ENCODE results near the gene SPINK4. TPM values are rescaled to one million over a fixed set of nuclear protein-coding genes. Genes with fewer than 3 reads are reported as not detected.

The SPINK4 gene
- total and polyA plus RNA-seq, 10 donors = 0.67 TPM; not detected in 9

DNA sequence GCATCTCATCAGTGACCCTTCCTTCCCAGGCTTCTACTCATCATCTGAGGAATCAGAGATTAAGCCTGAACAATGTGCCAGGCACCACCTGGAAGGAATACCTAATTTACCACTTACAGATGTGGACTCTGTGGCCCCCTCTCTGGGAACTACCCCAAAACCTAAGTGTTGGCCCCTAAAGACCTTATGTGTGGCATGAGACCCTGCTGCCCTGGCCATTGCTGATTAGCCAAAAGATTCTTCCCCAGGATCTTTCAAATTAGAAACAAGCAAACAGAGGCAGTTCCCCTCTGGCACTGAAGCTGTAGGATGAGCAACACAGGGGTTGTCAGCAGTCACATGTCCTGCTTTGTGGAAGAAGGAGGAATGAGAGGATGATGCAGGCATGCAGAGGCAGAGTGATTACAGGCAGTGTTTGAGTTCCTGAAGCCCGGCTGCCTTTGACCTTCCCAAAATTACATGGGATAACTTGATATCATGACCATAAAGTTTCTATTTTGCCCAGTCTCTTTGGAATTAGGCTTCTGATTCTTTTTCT is 10.6 kb downstream of the SPINK4 start:
- no peaks in the 10 kb centered on the region for H3K9me3 ChIP-seq
- WGBS, 5 donors = 68 to 85% (median 80%) methylated on average over 1 of the region's 1 CpG
- TF ChIP-seq, protein P1, sequence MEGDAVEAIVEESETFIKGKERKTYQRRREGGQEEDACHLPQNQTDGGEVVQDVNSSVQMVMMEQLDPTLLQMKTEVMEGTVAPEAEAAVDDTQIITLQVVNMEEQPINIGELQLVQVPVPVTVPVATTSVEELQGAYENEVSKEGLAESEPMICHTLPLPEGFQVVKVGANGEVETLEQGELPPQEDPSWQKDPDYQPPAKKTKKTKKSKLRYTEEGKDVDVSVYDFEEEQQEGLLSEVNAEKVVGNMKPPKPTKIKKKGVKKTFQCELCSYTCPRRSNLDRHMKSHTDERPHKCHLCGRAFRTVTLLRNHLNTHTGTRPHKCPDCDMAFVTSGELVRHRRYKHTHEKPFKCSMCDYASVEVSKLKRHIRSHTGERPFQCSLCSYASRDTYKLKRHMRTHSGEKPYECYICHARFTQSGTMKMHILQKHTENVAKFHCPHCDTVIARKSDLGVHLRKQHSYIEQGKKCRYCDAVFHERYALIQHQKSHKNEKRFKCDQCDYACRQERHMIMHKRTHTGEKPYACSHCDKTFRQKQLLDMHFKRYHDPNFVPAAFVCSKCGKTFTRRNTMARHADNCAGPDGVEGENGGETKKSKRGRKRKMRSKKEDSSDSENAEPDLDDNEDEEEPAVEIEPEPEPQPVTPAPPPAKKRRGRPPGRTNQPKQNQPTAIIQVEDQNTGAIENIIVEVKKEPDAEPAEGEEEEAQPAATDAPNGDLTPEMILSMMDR (IDR thresholded peaks at IDR 0.05 in 8 of 11, conservative IDR thresholded peaks at IDR 0.05 in 3 of 11) = no peak
- no peak for TF ChIP-seq POLR2A (IDR thresholded peaks at IDR 0.05)
- TF ChIP-seq POLR2AphosphoS5 (IDR thresholded peaks at IDR 0.05) = no peak
- H3K27ac ChIP-seq = peak overlapping the region in 1 of 8 donors; percentile 45
- DNase-seq = peak; percentile 14
- H3K4me1 ChIP-seq = peaks cover 0 to 11% (median 2%) of the 10 kb centered on the region in 6 donors
- no peak overlapping the region for H3K4me3 ChIP-seq
- intact Hi-C loops (cut with DNase I; ENCODE audit: low total_unique reads) = no loop called here
- H3K36me3 ChIP-seq = peaks cover 0 to 79% (median 39%) of the 10 kb centered on the region in 6 donors
- no peaks in the 10 kb centered on the region for H3K27me3 ChIP-seq (replicated peaks in 1 of 7)

DNA sequence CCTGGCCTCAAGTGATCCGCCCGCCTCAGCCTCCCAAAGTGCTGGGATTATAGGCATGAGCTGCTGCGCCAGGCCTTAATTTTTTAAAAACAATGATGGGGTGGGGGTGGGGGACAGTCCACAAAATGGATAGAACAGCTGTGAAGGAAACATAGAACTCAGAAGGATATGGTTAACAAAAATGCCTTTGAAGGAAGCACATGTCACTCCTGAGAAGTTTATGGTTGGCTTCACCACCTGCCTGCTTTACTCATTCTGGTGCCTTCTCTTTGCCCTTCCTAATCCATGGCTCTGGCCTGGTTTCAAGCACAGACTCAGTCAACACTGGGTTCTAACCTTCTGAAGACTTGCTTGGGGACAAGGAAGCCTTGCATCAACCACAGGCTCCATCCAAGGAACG is 14.2 kb downstream of the SPINK4 start:
- peaks cover 13 to 99% (median 74%) of the 10 kb centered on the region in 6 donors for H3K36me3 ChIP-seq
- peaks cover 0 to 8% (median 2%) of the 10 kb centered on the region in 6 donors for H3K4me1 ChIP-seq
- no peaks in the 10 kb centered on the region for H3K27me3 ChIP-seq (replicated peaks in 1 of 7)
- intact Hi-C loops (cut with DNase I; ENCODE audit: low total_unique reads) = no loop called here
- no peak overlapping the region for H3K27ac ChIP-seq
- TF ChIP-seq POLR2AphosphoS5 (IDR thresholded peaks at IDR 0.05) (no peak), POLR2A (IDR thresholded peaks at IDR 0.05) (no peak)
- TF ChIP-seq, protein P1 (IDR thresholded peaks at IDR 0.05 in 8 of 11, conservative IDR thresholded peaks at IDR 0.05 in 3 of 11) = no peak
- WGBS, 5 donors = 98 to 100% (median 100%) methylated on average over 4 of the region's 4 CpGs
- no peak overlapping the region for H3K4me3 ChIP-seq
- H3K9me3 ChIP-seq = no peaks in the 10 kb centered on the region
- no peak for DNase-seq

DNA sequence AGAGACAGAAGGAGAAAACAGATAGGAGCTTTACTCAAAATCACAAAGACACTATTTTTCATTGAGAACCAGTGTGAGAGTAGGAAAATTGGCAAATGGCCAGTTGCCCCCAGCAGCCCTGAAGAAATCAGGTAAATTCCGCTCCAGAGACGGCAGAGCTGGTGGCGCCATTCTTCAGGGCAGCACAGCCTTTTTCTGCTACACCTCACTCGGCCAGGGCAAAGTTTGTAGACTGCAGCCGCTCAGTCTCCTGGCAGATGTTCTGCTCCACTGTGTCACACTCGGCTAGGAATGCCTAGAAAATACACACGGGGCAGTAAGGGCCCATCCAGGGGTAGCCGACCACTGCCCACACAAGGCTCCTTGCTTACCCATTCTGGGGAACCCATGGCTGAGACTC is 15.0 kb downstream of the SPINK4 start:
- WGBS, 5 donors = 94 to 97% (median 95%) methylated on average over 6 to 8 of the region's 8 CpGs
- Histone ChIP-seq H3K4me1 (peaks cover 0 to 7% (median 0%) of the 10 kb centered on the region in 6 donors), H3K9me3 (no peaks in the 10 kb centered on the region), H3K4me3 (no peak overlapping the region), H3K27ac (no peak overlapping the region), H3K27me3 (replicated peaks in 1 of 7) (no peaks in the 10 kb centered on the region), H3K36me3 (peaks cover 14 to 99% (median 82%) of the 10 kb centered on the region in 6 donors)
- no peak for DNase-seq
- intact Hi-C loops (cut with DNase I; ENCODE audit: low total_unique reads) = no loop called here
- no peak for TF ChIP-seq POLR2AphosphoS5 (IDR thresholded peaks at IDR 0.05)
- TF ChIP-seq, protein P1 (IDR thresholded peaks at IDR 0.05 in 8 of 11, conservative IDR thresholded peaks at IDR 0.05 in 3 of 11) = no peak

DNA sequence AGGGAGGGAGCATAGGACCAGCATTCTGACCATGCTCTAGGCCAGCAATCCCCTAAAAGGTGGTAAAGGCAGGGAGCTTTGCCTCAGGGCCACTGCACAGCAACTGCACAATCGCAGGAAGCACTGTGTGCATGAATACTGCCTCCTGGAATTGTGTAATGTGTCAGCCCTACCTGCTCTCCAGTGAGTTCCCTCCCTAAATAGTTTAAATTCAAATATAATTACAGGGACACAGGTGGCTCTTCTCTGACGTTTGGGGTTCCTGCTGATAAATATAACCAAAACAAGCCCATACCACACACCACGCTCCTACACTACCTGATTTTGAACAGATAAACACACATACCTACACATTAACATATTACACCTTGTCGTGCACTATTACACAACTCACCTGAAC is 15.5 kb downstream of the SPINK4 start:
- Histone ChIP-seq H3K27me3 (replicated peaks in 1 of 7) (no peaks in the 10 kb centered on the region), H3K4me3 (no peak overlapping the region), H3K36me3 (peaks cover 14 to 100% (median 87%) of the 10 kb centered on the region in 6 donors), H3K4me1 (peaks cover 0 to 7% (median 0%) of the 10 kb centered on the region in 6 donors), H3K27ac (no peak overlapping the region), H3K9me3 (no peaks in the 10 kb centered on the region)
- DNase-seq = no peak
- intact Hi-C loops (cut with DNase I; ENCODE audit: low total_unique reads) = no loop called here
- WGBS, 5 donors = 87 to 94% (median 89%) methylated on average over 4 of the region's 4 CpGs
- TF ChIP-seq POLR2AphosphoS5 (IDR thresholded peaks at IDR 0.05) (no peak), POLR2A (IDR thresholded peaks at IDR 0.05) (no peak)
- TF ChIP-seq, protein P1 (IDR thresholded peaks at IDR 0.05 in 8 of 11, conservative IDR thresholded peaks at IDR 0.05 in 3 of 11) = no peak
